ENCODE data around the gene GRIN2A.

GRCh38 chr16:9976601-9977000, 205.6 kb downstream of the GRIN2A start:
- TF ChIP-seq EZH2 (IDR thresholded peaks at IDR 0.05; ENCODE audit: borderline replicate concordance, insufficient read depth, low read depth, low read length, poor library complexity, severe bottlenecking): no peak
- TF ChIP-seq CTCF (IDR thresholded peaks at IDR 0.05): no peak
